SJCRH30 (cell line): Measurements from ENCODE around the gene GATB. TPM values are rescaled to one million over a fixed set of nuclear protein-coding genes. Genes with fewer than 3 reads are reported as not detected.

Experiments used
- DNase-seq, 2 experiments: peaks; one replicate each; pipeline ENCODE4 v3.0.0-alpha.2; 2015 to 2020
- H3K27ac ChIP-seq: fragments of 250-450 bp; sonication (Bioruptor Pico); 2 replicates; pipeline ENCODE4 v1.5.1; 2020; ENCODE audit warnings: mild to moderate bottlenecking, moderate library complexity
- H3K27me3 ChIP-seq: fragments of 250-450 bp; sonication (Bioruptor Pico); 2 replicates; pipeline ENCODE4 v1.5.1; 2020; ENCODE audit warnings: mild to moderate bottlenecking, moderate library complexity
- H3K36me3 ChIP-seq: fragments of 250-450 bp; sonication (Bioruptor Pico); 2 replicates; pipeline ENCODE4 v1.5.1; 2020; ENCODE audit warnings: mild to moderate bottlenecking, moderate library complexity
- H3K4me1 ChIP-seq: fragments of 250-450 bp; sonication (Bioruptor Pico); 2 replicates; pipeline ENCODE4 v1.5.1; 2020; ENCODE audit warnings: mild to moderate bottlenecking, moderate library complexity
- H3K4me3 ChIP-seq: fragments of 250-450 bp; sonication (Bioruptor Pico); 2 replicates; pipeline ENCODE4 v1.5.1; 2020; ENCODE audit warnings: mild to moderate bottlenecking, moderate library complexity
- H3K9me3 ChIP-seq: fragments of 250-450 bp; sonication (Bioruptor Pico); replicated peaks from 2 replicates; pipeline ENCODE4 v1.5.1; 2020; ENCODE audit warnings: mild to moderate bottlenecking, moderate library complexity
- total RNA-seq: library from RNA; depleted of rRNA; stranded (reverse); fragments of >200 nt; shearing (Covaris generic); gene quantifications from 2 replicates; pipeline ENCODE4 v1.2.3, GENCODE V29; 2014

Gene GATB
- total RNA-seq, 1 experiment from 2014 or later = 15.8 TPM

DNA sequence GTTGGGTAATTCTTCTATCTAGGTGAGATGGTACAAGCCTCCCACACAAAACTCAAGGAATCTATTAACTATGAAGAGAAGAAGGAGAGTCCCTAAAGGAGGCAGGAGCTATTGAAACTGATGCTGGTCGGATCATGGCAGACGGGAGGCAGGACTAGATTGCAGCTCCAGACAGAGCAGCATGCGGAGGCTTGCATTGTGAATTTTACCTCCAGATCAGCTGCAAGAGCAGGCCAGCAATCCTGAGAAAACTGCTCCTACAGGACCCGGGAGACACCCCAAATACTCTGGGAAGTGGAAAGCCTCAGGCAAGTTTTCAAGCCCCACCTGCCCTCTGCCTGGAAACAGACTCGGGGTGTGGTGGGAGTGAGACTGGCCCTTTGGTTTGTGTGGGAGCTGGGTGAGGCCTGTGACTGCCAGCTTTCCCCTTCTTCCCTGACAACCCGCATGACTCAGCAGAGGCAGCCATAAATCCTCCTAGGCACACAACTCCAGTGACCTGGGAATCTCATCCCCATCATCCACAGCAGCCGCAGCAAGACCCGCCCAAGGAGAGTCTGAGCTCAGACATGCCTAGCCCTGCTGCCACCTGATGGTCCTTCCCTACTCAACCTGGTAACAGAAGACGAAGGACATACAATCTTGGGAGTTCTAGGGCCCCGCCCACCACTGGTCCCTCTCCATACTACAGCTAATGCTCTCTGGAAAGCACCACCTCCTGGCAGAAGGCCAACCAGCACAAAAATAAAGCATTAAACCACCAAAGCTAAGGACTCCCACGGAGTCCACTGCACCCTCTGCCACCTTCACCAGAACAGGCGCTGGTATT, 30.9 kb downstream of the GATB start:
- no peaks in the 10 kb centered on the region for H3K27me3 ChIP-seq
- no peaks in the 10 kb centered on the region for H3K36me3 ChIP-seq
- peak in 1 of 2 experiments; percentile 4 for DNase-seq

DNA sequence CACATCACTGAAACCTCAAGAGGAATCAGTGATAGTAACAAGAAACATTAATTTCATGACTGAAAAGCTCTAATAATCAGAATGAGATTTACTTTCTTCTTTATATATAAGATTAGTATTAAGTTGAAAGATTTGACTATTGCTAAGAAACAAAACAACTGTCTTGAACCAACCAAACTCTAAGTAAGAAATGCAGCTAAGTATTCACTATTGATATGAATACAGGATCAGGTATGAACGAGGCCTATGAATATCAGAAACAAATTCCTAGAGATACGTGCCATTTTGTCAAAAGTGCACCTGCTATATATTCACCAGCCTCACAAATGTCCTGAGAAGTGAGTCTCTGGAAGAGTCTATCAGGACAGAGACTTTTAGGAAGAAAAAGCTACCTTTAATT, 32.1 kb downstream of the GATB start:
- no peaks in the 10 kb centered on the region for H3K4me1 ChIP-seq
- DNase-seq = no peak
- H3K27ac ChIP-seq = no peak overlapping the region
- no peak overlapping the region for H3K4me3 ChIP-seq
- H3K27me3 ChIP-seq = no peaks in the 10 kb centered on the region
- no peaks in the 10 kb centered on the region for H3K9me3 ChIP-seq
- no peaks in the 10 kb centered on the region for H3K36me3 ChIP-seq

More for the DNA sequence above, 30.9 kb downstream of the GATB start:
- Histone ChIP-seq H3K4me3 (no peak overlapping the region), H3K9me3 (no peaks in the 10 kb centered on the region), H3K4me1 (no peaks in the 10 kb centered on the region), H3K27ac (no peak overlapping the region)

DNA sequence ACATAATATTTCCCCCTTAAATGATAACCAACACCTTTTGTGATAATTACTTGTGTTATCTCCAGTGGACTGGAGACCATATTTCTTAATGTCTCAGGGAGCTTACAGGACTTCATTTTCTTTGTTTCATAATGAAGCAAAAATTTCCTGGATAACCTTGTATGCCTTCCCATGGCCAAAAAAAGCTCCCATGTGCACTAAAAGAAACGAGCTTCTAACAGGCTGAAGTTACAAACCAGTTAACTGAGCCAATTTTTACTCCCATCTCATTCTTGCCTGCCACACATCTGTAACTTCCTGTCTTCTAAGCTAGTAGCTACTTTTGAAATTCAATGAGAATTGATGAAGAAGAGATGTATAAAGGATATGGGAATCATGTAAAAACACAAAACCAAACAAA, 32.8 kb downstream of the GATB start:
- H3K27ac ChIP-seq = no peak overlapping the region
- DNase-seq = no peak
- no peaks in the 10 kb centered on the region for H3K4me1 ChIP-seq
- no peak overlapping the region for H3K4me3 ChIP-seq
- H3K9me3 ChIP-seq = no peaks in the 10 kb centered on the region
- H3K27me3 ChIP-seq = no peaks in the 10 kb centered on the region
- H3K36me3 ChIP-seq = no peaks in the 10 kb centered on the region

- no peaks in the 10 kb centered on the region for H3K9me3 ChIP-seq
- no peaks in the 10 kb centered on the region for H3K27me3 ChIP-seq
- H3K27ac ChIP-seq = no peak overlapping the region
- H3K4me1 ChIP-seq = no peaks in the 10 kb centered on the region
- H3K4me3 ChIP-seq = no peak overlapping the region
- no peaks in the 10 kb centered on the region for H3K36me3 ChIP-seq
- DNase-seq = no peak
Observed at GRCh38 chr4:151727365-151727764, 33.4 kb downstream of the GATB start.

DNA sequence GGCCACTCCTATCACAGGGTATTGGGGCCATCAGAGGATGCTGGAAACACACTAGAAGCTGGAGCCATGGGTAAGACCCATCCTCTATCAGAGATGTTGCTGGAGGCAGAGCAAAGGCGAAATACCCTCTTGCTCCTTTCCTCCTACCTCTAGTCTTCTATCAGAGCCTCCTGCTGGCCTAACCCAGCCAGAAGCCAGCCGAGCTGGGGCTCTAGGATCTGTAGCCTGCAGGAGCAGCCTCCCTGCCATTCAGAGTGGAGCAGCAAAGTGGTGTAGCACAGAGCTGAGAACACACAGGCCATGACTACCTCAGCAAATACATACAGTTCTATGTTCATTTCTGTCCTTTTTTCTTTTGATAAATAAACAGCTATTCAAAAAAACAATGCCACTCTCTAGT, 35.7 kb downstream of the GATB start:
- no peaks in the 10 kb centered on the region for H3K9me3 ChIP-seq
- no peaks in the 10 kb centered on the region for H3K36me3 ChIP-seq
- no peaks in the 10 kb centered on the region for H3K27me3 ChIP-seq
- H3K27ac ChIP-seq = no peak overlapping the region
- H3K4me1 ChIP-seq = no peaks in the 10 kb centered on the region
- no peak overlapping the region for H3K4me3 ChIP-seq
- no peak for DNase-seq

GRCh38 chr4:151721916-151722315, 38.9 kb downstream of the GATB start:
- H3K9me3 ChIP-seq = no peaks in the 10 kb centered on the region
- no peak overlapping the region for H3K4me3 ChIP-seq
- DNase-seq = no peak
- H3K4me1 ChIP-seq = no peaks in the 10 kb centered on the region
- H3K27ac ChIP-seq = no peak overlapping the region
- H3K36me3 ChIP-seq = no peaks in the 10 kb centered on the region
- no peaks in the 10 kb centered on the region for H3K27me3 ChIP-seq

DNA sequence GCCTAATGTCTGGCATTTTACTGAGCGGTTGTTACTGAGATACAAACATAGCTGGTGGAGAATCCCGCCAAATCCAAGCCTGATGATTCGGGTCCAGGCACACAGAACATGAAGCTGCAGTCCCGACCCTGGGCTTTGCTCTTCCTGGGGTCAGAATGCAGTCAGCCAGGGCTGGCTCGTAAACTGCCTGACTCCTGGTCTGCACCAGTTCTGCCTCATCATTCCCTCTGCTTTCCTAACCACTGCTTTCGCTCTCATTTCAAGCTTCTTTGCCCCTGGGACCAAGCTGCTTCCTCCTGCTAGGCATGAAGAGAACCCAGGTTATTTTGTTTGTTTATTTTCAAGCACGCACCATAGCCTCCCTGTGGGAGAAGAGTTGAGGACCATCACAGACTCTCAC, 39.3 kb downstream of the GATB start:
- no peaks in the 10 kb centered on the region for H3K27me3 ChIP-seq
- H3K4me1 ChIP-seq = peaks cover 2% of the 10 kb centered on the region; the same call in 1 of the 2 replicates
- H3K9me3 ChIP-seq = no peaks in the 10 kb centered on the region
- H3K27ac ChIP-seq = no peak overlapping the region
- H3K4me3 ChIP-seq = no peak overlapping the region
- no peak for DNase-seq
- no peaks in the 10 kb centered on the region for H3K36me3 ChIP-seq

DNA sequence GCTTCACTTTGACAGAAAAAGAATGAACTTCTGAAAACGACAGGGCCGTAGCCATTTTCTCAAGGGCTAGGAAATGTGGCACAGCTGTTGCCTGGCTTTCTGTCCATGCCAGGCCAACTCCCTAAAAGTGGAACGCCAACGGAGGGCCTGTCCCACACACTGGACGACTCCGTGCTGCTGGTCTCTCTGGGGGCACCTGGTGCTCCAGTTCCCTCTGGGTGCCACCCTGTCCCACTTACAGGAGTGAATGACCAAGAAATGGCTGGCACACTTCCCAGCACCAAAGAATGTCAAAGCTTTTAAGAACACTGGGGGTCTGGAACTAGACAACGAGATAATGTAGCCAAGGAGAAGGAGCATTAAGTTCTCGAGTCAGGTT, 40.9 kb downstream of the GATB start:
- DNase-seq = no peak
- H3K9me3 ChIP-seq = no peaks in the 10 kb centered on the region
- no peaks in the 10 kb centered on the region for H3K36me3 ChIP-seq
- H3K27ac ChIP-seq = no peak overlapping the region
- H3K4me3 ChIP-seq = no peak overlapping the region
- H3K27me3 ChIP-seq = no peaks in the 10 kb centered on the region
- peaks cover 13% of the 10 kb centered on the region for H3K4me1 ChIP-seq

GRCh38 chr4:151718984-151719955, 41.5 kb downstream of the GATB start:
- peaks cover 16% of the 10 kb centered on the region for H3K4me1 ChIP-seq
- H3K27ac ChIP-seq = no peak overlapping the region
- H3K9me3 ChIP-seq = no peaks in the 10 kb centered on the region
- H3K4me3 ChIP-seq = no peak overlapping the region
- no peaks in the 10 kb centered on the region for H3K36me3 ChIP-seq
- no peak for DNase-seq
- H3K27me3 ChIP-seq = no peaks in the 10 kb centered on the region

DNA sequence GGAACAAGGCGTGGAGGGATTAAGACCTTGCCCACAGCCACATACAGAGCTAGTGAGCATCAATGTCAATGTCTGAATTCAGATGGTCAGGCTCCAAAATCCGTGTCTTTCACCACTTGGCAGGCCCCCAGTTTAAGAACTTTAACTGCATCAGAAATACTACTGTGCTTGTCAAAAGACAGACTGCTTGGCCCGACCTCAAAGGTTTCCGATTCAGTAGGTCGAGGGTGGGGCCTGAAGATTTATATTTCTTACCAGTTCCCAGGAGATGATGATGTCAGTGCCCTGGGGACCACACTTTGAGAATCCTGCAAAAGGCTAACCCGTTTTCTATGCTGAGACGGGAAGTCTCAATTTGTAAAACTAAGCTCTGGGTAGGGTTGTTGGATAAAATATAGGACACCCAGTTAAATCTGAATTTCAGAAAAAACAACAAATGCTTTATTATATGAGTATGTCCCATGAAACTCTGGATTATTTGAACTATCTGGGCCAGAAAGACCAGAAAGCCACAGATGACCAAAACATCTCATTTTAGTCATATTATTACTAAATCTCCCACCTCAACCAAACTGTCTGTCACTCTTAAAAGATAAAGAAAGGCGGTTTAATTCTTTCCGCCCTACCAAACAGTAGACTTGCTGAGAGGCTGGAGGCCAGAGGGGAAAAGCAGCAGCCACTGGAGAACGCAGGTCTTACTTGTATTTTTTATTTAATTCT, 42.7 kb downstream of the GATB start:
- Histone ChIP-seq H3K4me3 (no peak overlapping the region), H3K4me1 (peaks cover 16% of the 10 kb centered on the region), H3K36me3 (no peaks in the 10 kb centered on the region), H3K9me3 (no peaks in the 10 kb centered on the region), H3K27ac (no peak overlapping the region), H3K27me3 (no peaks in the 10 kb centered on the region)
- DNase-seq = no peak

GRCh38 chr4:151717314-151717713, 43.5 kb downstream of the GATB start:
- H3K4me3 ChIP-seq = no peak overlapping the region
- H3K9me3 ChIP-seq = no peaks in the 10 kb centered on the region
- H3K27me3 ChIP-seq = no peaks in the 10 kb centered on the region
- H3K4me1 ChIP-seq = peaks cover 16% of the 10 kb centered on the region
- no peaks in the 10 kb centered on the region for H3K36me3 ChIP-seq
- no peak overlapping the region for H3K27ac ChIP-seq
- DNase-seq = no peak

- H3K27ac ChIP-seq = no peak overlapping the region
- peaks cover 16% of the 10 kb centered on the region for H3K4me1 ChIP-seq
- H3K27me3 ChIP-seq = no peaks in the 10 kb centered on the region
- no peaks in the 10 kb centered on the region for H3K36me3 ChIP-seq
- no peaks in the 10 kb centered on the region for H3K9me3 ChIP-seq
- no peak overlapping the region for H3K4me3 ChIP-seq
- no peak for DNase-seq
Observed at GRCh38 chr4:151716324-151716723, 44.5 kb downstream of the GATB start.

GRCh38 chr4:151715881-151716280, 44.9 kb downstream of the GATB start:
- Histone ChIP-seq H3K27ac (no peak overlapping the region), H3K27me3 (no peaks in the 10 kb centered on the region), H3K9me3 (no peaks in the 10 kb centered on the region), H3K4me3 (no peak overlapping the region), H3K36me3 (no peaks in the 10 kb centered on the region), H3K4me1 (peaks cover 16% of the 10 kb centered on the region)
- DNase-seq = peak; percentile 76 to 81

- Histone ChIP-seq H3K9me3 (no peaks in the 10 kb centered on the region), H3K27ac (no peak overlapping the region), H3K4me1 (peaks cover 16% of the 10 kb centered on the region), H3K4me3 (no peak overlapping the region), H3K36me3 (no peaks in the 10 kb centered on the region), H3K27me3 (no peaks in the 10 kb centered on the region)
- no peak for DNase-seq
Observed at GRCh38 chr4:151712777-151713176, 48.0 kb downstream of the GATB start.

GRCh38 chr4:151711646-151712045, 49.2 kb downstream of the GATB start:
- H3K27me3 ChIP-seq = no peaks in the 10 kb centered on the region
- H3K4me3 ChIP-seq = no peak overlapping the region
- peaks cover 16% of the 10 kb centered on the region for H3K4me1 ChIP-seq
- DNase-seq = no peak
- H3K36me3 ChIP-seq = no peaks in the 10 kb centered on the region
- H3K27ac ChIP-seq = no peak overlapping the region
- H3K9me3 ChIP-seq = no peaks in the 10 kb centered on the region
